ENCODE measurements around the gene C16orf54. TPM values are rescaled to one million over a fixed set of nuclear protein-coding genes. Genes with fewer than 3 reads are reported as not detected.

The C16orf54 gene
- total and polyA plus RNA-seq, 10 of the 15 experiments (the other 5 are each of a cell fraction or from before 2014, with no cell fraction given): 2.1 to 13.3 (median 5.4) TPM

DNA sequence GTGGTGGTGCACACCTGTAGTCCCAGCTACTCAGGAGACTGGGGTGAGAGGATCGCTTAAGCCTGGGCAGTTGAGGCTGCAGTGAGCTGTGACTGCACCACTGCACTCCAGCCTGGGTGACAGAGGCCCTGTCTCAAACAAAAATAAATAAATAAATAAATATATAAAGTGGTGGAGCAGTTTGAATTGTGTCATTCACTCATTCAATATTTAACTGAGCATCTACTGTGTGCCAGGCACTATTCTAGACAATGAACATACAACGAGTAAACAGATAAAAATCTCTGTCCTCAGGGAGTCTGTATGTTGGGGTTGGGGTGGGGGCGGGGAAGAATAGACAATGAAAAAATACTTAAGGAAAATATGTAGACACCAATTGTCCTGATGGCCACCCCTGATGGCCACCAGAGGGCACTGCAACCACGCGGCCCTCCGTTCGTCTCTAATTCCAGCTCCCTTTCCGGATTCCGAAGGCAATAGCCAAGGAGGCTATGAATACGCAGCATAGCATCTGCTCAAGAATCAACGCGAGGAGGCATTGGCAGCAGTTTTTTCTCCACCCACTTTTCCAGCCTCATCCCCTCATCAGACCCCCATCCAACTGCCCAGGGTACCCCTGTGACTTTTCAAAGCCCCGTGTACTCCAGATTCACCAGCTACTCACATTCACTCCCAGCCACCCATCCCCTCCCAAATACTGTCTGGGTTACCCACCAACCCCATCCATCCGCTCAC, 45.4 kb downstream of the C16orf54 start (continued):
- TF ChIP-seq ZBTB11 (CRISPR knock-in tag; IDR thresholded peaks at IDR 0.05): no peak
- no peak for TF ChIP-seq EGR1 (IDR thresholded peaks at IDR 0.05; ENCODE audit: borderline replicate concordance in 1 of 2, low read depth in 2 of 2, low read length in 2 of 2)
- TF ChIP-seq IKZF1 (conservative IDR thresholded peaks at IDR 0.05): peak; percentile 41; the same call in 1 of the 2 replicates

- no peak for DNase-seq (ENCODE audit: low read depth, low spot score)
- H3K4me2 ChIP-seq (ENCODE audit: control insufficient read depth, insufficient read depth): no peak overlapping the region
- in situ Hi-C loops (cut with MboI): loop anchor here (5.0 kb wide), 1 partner anchor 328 kb away; no protein-coding TSS in a partner anchor
- POLR2A ChIA-PET: interaction anchor here (0.8 to 1.2 kb wide), 3 partner anchors 25 to 52 kb away, joined by 3 read pairs; partner anchors contain the start of gene SPN
- FAIRE-seq: no peak
- no peak overlapping the region for H2AFZ ChIP-seq (ENCODE audit: control insufficient read depth, low read depth, low read length)
- no peak overlapping the region for H3K27ac ChIP-seq (ENCODE audit: control insufficient read depth, insufficient read depth)
- TF ChIP-seq FOS (IDR thresholded peaks at IDR 0.05; ENCODE audit: borderline replicate concordance, extremely low read depth, insufficient read length) (no peak), POLR2AphosphoS2 (IDR thresholded peaks at IDR 0.05; ENCODE audit: low read depth, low read length) (peak; percentile 55; the same call in 1 of the 2 replicates)
- no peak for ATAC-seq
- CTCF ChIA-PET: interaction anchor here (0.6 to 5.2 kb wide), 25 partner anchors 8 to 307 kb away, joined by 3 to 27 read pairs (median 6); partner anchors contain the start of genes KIF22, PAGR1, QPRT and SPN
- H3K79me2 ChIP-seq (ENCODE audit: control insufficient read depth, insufficient read depth, low read length): no peaks in the 10 kb centered on the region
- no peak overlapping the region for H3K4me3 ChIP-seq
- no peak overlapping the region for H3K9ac ChIP-seq (ENCODE audit: control insufficient read depth, insufficient read depth, low read length)
- intact Hi-C loops (cut with micrococcal nuclease; ENCODE audit: unreplicated experiment): loop anchor here (1.0 to 5.0 kb wide), 5 partner anchors 22 to 323 kb away; partner anchors contain the start of genes C16orf92, KIF22 and MAZ
- BruUV-seq (replicated peaks): no TSS peak
- RAD21 ChIA-PET (ENCODE audit: unreplicated experiment): interaction anchor here (0.6 to 2.2 kb wide), 14 partner anchors 18 to 149 kb away, joined by 3 to 9 read pairs (median 4); partner anchors contain the start of gene SPN
- peaks cover 1% of the 10 kb centered on the region; the same call in 2 of the 3 replicates for H3K9me3 ChIP-seq (replicated peaks; ENCODE audit: control insufficient read depth, insufficient read depth, low read length)
- SMC1A ChIA-PET (ENCODE audit: uncharacterized antibody, unreplicated experiment): interaction anchor here (0.7 to 2.8 kb wide), 13 partner anchors 10 to 149 kb away, joined by 3 to 11 read pairs (median 5); partner anchors contain the start of gene PAGR1
- no peaks in the 10 kb centered on the region for H3K27me3 ChIP-seq (replicated peaks in 1 of 2; ENCODE audit: control insufficient read depth in 2 of 2, insufficient read depth in 2 of 2, low read length in 1 of 2)
- peaks cover 13% of the 10 kb centered on the region for H3K4me1 ChIP-seq (ENCODE audit: control insufficient read depth, insufficient read depth, low read length)
- 53% methylated on average over 11 of the region's 11 CpGs for WGBS (ENCODE audit: insufficient coverage, insufficient replicate concordance, low lambda C conversion rate, missing lambda C conversion rate)
- H4K20me1 ChIP-seq (ENCODE audit: control insufficient read depth, insufficient read depth): no peaks in the 10 kb centered on the region
- H3K36me3 ChIP-seq (ENCODE audit: control insufficient read depth in 2 of 2, insufficient read depth in 2 of 2, low read length in 1 of 2): no peaks in the 10 kb centered on the region; a peak in 1 of 4 replicates
Measured at GRCh38 chr16:29699324-29700219, 46.2 kb downstream of the C16orf54 start.

All from GM12878 (cell line).